22Rv1 (cell line): Measurements from ENCODE around the gene CHMP4A.

Source experiments
- ZFX ChIP-seq: fragments of 450-650 bp; IDR thresholded peaks from 2 replicates; pipeline ENCODE4 v1.6.1; 2017; ENCODE audit warnings: antibody characterized with exemption, borderline replicate concordance
- TF ChIP-seq, protein P1 (sequence below): fragments of 450-650 bp; IDR thresholded peaks from 2 replicates; pipeline ENCODE4 v1.5.1; 2017; ENCODE audit warnings: mild to moderate bottlenecking

DNA sequence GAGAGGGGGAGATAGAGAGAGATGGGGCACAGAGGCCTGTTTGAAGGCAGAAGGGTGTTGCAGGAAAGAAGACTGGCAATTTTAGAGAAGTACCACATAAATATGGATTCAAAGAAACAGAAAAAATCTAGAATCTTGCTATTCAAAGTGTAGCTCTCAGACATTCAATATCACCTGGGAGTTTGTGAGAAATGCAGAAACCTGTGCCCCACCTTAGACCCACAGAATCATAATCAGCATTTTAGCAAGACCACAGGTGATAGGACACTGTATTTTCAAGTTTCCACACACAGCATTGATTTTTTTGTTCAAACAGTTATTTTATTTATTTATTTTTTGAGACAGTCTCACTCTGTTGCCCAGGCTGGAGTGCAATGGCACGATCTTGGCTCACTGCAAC lies 15.6 kb upstream of the CHMP4A start:
- TF ChIP-seq, protein P1, sequence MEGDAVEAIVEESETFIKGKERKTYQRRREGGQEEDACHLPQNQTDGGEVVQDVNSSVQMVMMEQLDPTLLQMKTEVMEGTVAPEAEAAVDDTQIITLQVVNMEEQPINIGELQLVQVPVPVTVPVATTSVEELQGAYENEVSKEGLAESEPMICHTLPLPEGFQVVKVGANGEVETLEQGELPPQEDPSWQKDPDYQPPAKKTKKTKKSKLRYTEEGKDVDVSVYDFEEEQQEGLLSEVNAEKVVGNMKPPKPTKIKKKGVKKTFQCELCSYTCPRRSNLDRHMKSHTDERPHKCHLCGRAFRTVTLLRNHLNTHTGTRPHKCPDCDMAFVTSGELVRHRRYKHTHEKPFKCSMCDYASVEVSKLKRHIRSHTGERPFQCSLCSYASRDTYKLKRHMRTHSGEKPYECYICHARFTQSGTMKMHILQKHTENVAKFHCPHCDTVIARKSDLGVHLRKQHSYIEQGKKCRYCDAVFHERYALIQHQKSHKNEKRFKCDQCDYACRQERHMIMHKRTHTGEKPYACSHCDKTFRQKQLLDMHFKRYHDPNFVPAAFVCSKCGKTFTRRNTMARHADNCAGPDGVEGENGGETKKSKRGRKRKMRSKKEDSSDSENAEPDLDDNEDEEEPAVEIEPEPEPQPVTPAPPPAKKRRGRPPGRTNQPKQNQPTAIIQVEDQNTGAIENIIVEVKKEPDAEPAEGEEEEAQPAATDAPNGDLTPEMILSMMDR, result no peak
- no peak for TF ChIP-seq ZFX
